Smooth muscle cell (in vitro differentiated cells): ENCODE measurements around the gene HIRIP3. TPM values are rescaled to one million over a fixed set of nuclear protein-coding genes. Genes with fewer than 3 reads are reported as not detected.
"Not testable (repeated sequence)": the region's sequence is repeated elsewhere in the genome, so short reads cannot be mapped to it uniquely, and the experiment has no call there.

ENCODE experiments used
- DNase-seq: peaks from one replicate; lab custom pipeline; 2025; ENCODE audit not compliant: unreplicated experiment; lab: John Stamatoyannopoulos, UW
- H2AFZ ChIP-seq: fragments of 200-600 bp; sonication (generic); 2 replicates; pipeline ENCODE4 v1.6.0; 2016; ENCODE audit warnings: antibody characterized with exemption, low read depth, mild to moderate bottlenecking
- H3F3A ChIP-seq: fragments of 200-600 bp; sonication (generic); 2 replicates; pipeline ENCODE4 v1.6.0; 2017; ENCODE audit warnings: antibody characterized with exemption, low read depth
- H3K27ac ChIP-seq: fragments of 200-600 bp; sonication (generic); 2 replicates; pipeline ENCODE4 v1.5.1; 2016; ENCODE audit warnings: low read depth, mild to moderate bottlenecking
- H3K27me3 ChIP-seq: fragments of 200-600 bp; sonication (generic); 2 replicates; pipeline ENCODE4 v1.6.1; 2016; ENCODE audit warnings: low read depth, mild to moderate bottlenecking
- H3K36me3 ChIP-seq: fragments of 200-600 bp; sonication (generic); 2 replicates; pipeline ENCODE4 v1.5.1; 2016; ENCODE audit warnings: low read depth
- H3K4me1 ChIP-seq: fragments of 200-600 bp; sonication (generic); 2 replicates; pipeline ENCODE4 v1.5.1; 2016; ENCODE audit warnings: low read depth
- H3K4me2 ChIP-seq: fragments of 200-600 bp; sonication (generic); 2 replicates; pipeline ENCODE4 v1.6.0; 2016; ENCODE audit warnings: mild to moderate bottlenecking
- H3K4me3 ChIP-seq: fragments of 200-600 bp; sonication (generic); 2 replicates; pipeline ENCODE4 v1.5.1; 2016; ENCODE audit warnings: mild to moderate bottlenecking
- H3K79me2 ChIP-seq: fragments of 200-600 bp; sonication (generic); 2 replicates; pipeline ENCODE4 v1.6.0; 2016; ENCODE audit warnings: low read depth, mild to moderate bottlenecking
- H3K9ac ChIP-seq: fragments of 200-600 bp; sonication (generic); 2 replicates; pipeline ENCODE4 v1.6.0; 2016; ENCODE audit warnings: low read depth
- H3K9me3 ChIP-seq: fragments of 200-600 bp; sonication (generic); replicated peaks from 2 replicates; pipeline ENCODE4 v1.5.1; 2016; ENCODE audit warnings: low read depth
- H4K20me1 ChIP-seq: fragments of 200-600 bp; sonication (generic); 2 replicates; pipeline ENCODE4 v1.6.0; 2016; ENCODE audit warnings: low read depth
- WGBS: methylation state at CpG from one replicate; pipeline ENCODE4 v1.1.7; 2016; ENCODE audit warnings: low lambda C conversion rate; 5-methylcytosine and 5-hydroxymethylcytosine counted together
- polyA plus RNA-seq: library from polyadenylated mRNA; unstranded; fragments of >200 nt; fragmentation: Nextera tagmentation; extraction: Ambion mirVana; gene quantifications from 2 replicates; pipeline ENCODE4 v1.2.1, GENCODE V29; 2016
- total RNA-seq: library from RNA; depleted of rRNA; stranded (reverse); fragments of >200 nt; gene quantifications from 2 replicates; pipeline ENCODE4 v1.2.3, GENCODE V29; 2014
- TF ChIP-seq, protein P1 (sequence below): fragments of 200-600 bp; sonication (generic); IDR thresholded peaks from 2 replicates; pipeline ENCODE4 v1.5.1; 2017; ENCODE audit warnings: borderline replicate concordance, mild to moderate bottlenecking, antibody characterized with exemption; ENCODE audit not compliant: insufficient read depth, poor library complexity, severe bottlenecking

Gene HIRIP3
- total and polyA plus RNA-seq, 2 experiments from 2014 or later: 11.3 to 13.9 TPM

DNA sequence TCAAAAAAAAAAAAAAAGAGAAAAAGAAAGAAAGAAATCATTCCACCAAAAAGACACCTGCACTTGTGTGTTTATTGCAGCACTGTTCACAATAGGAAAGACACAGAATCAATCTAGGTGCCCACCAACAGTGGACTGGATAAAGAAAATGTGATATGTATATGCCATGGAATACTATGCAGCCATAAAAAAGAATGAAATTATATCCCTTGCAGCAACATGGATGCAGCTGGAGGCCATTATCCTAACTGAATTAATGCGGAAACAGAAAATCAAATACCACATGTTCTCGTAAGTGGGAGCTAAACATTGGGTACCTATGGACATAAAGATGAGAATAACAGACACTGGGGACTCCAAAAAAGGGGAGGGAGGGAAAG is 21.9 kb upstream of the HIRIP3 start:
- Histone ChIP-seq H3K27ac (no peak overlapping the region), H3K4me3 (no peak overlapping the region), H3K9me3 (no peaks in the 10 kb centered on the region), H3K4me1 (no peaks in the 10 kb centered on the region), H3F3A (no peaks in the 10 kb centered on the region), H3K4me2 (no peak overlapping the region), H2AFZ (no peak overlapping the region), H3K27me3 (peaks cover under 1% of the 10 kb centered on the region), H4K20me1 (no peaks in the 10 kb centered on the region), H3K79me2 (no peaks in the 10 kb centered on the region), H3K36me3 (no peaks in the 10 kb centered on the region), H3K9ac (no peak overlapping the region)
- TF ChIP-seq, protein P1, sequence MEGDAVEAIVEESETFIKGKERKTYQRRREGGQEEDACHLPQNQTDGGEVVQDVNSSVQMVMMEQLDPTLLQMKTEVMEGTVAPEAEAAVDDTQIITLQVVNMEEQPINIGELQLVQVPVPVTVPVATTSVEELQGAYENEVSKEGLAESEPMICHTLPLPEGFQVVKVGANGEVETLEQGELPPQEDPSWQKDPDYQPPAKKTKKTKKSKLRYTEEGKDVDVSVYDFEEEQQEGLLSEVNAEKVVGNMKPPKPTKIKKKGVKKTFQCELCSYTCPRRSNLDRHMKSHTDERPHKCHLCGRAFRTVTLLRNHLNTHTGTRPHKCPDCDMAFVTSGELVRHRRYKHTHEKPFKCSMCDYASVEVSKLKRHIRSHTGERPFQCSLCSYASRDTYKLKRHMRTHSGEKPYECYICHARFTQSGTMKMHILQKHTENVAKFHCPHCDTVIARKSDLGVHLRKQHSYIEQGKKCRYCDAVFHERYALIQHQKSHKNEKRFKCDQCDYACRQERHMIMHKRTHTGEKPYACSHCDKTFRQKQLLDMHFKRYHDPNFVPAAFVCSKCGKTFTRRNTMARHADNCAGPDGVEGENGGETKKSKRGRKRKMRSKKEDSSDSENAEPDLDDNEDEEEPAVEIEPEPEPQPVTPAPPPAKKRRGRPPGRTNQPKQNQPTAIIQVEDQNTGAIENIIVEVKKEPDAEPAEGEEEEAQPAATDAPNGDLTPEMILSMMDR: no peak
- no peak for DNase-seq
- 98% methylated on average over 2 of the region's 2 CpGs for WGBS

DNA sequence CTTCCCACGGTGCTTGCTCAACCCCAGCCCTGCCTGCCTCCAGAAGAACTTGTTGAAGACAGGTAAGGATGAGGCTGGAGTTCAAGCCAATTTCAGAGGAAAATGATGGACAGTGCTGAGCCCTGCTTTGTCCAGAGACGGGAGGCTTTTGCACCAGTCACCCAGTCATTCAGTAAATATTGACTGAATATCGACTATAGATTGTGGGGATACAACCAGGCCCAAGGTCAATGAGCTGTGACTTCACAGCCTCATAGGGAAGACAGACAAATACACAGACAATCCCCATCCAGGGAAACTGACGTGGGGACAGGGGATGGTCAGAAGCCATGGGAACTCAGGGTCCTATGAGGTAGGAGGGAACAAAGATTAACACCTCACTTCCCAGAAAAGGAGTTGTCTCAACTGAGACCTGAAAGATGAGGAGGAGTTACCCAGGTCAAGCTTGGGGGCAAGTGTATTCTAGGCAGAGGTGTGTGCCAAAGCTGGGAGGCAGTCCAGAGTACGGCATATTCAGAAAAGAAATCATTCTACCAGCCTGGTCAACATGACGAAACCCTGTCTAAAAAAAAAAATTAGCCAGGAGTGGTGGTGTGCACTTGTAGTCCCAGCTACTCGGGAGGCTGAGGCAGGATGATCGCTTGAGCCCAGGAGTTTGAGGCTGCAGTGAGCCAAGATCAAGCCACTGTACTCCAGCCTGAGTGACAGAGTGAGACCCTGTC is 21.3 kb upstream of the HIRIP3 start:
- no peak overlapping the region for H3K4me3 ChIP-seq
- no peak overlapping the region for H2AFZ ChIP-seq

DNA sequence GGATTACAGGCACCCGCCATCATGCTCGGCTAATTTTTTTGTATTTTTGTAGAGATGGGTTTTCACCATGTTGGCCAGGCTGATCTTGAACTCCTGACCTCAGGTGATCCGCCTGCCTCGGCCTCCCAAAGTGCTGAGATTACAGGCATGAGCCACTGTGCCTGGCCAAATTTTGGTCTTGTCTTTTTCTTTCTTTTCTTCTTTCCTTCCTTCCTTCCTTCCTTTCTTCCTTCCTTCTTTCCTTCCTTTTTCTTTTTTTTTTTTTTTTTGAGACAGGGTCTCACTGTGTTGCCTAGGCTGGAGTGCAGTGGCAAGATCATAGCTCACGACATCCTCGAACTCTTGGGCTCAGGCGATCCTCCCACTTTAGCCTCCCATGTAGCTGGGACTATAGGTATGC is 20.0 kb upstream of the HIRIP3 start:
- not testable (repeated sequence) for DNase-seq, H4K20me1 ChIP-seq, H3K4me2 ChIP-seq, H3K9me3 ChIP-seq, H2AFZ ChIP-seq, H3K79me2 ChIP-seq, H3K4me1 ChIP-seq, H3K27ac ChIP-seq, H3K9ac ChIP-seq, H3K36me3 ChIP-seq, H3K4me3 ChIP-seq, H3F3A ChIP-seq
- 94% methylated on average over 7 of the region's 7 CpGs for WGBS
- peaks cover 19% of the 10 kb centered on the region for H3K27me3 ChIP-seq

More for the DNA sequence above, 21.3 kb upstream of the HIRIP3 start:
- 90% methylated on average over 8 of the region's 8 CpGs for WGBS
- H3K27me3 ChIP-seq: peaks cover 6% of the 10 kb centered on the region
- H3K4me1 ChIP-seq: peaks cover under 1% of the 10 kb centered on the region
- no peaks in the 10 kb centered on the region for H4K20me1 ChIP-seq
- DNase-seq: no peak
- TF ChIP-seq, protein P1: no peak
- H3K36me3 ChIP-seq: no peaks in the 10 kb centered on the region
- no peak overlapping the region for H3K27ac ChIP-seq
- H3F3A ChIP-seq: no peaks in the 10 kb centered on the region
- H3K9me3 ChIP-seq: no peaks in the 10 kb centered on the region
- H3K79me2 ChIP-seq: no peaks in the 10 kb centered on the region
- H3K4me2 ChIP-seq: no peak overlapping the region
- H3K9ac ChIP-seq: no peak overlapping the region

DNA sequence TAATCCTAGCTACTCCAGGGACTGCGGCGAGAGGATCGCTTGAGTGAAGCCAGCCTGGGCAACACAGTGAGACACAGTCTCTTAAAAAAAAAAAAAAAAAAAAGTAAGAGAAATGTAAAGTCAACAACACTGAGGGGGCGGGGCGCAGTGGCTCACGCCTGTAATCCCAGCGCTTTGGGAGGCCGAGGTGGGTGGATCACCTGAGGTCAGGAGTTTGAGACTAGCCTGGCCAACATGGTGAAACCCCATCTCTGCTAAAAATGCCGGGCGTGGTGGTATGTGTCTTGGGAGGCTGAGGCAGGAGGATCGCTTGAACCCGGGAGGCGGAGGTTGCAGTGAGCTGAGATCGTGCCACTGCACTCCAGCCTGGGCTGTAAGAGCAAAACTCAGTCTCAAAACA is 17.2 kb upstream of the HIRIP3 start:
- H4K20me1 ChIP-seq, H3F3A ChIP-seq, H3K9ac ChIP-seq, H3K4me3 ChIP-seq, H3K27ac ChIP-seq, H3K79me2 ChIP-seq, H3K9me3 ChIP-seq, DNase-seq, H3K36me3 ChIP-seq, H2AFZ ChIP-seq, H3K4me2 ChIP-seq: not testable (repeated sequence)
- Histone ChIP-seq H3K27me3 (peaks cover 31% of the 10 kb centered on the region), H3K4me1 (peaks cover 14% of the 10 kb centered on the region)
- 92% methylated on average over 14 of the region's 14 CpGs for WGBS
